Activated naive CD8-positive, alpha-beta T cell treated with anti-CD3 and anti-CD28 coated beads, Interleukin-2, amount 50 U/mL, for 16 hours (primary cell): ENCODE data around the gene CPA4.

Source experiments
- DNase-seq: peaks from one replicate; pipeline ENCODE4 v3.0.0-alpha.2; 2020; ENCODE audit warnings: low read depth, low spot score

Gene CPA4

GRCh38 chr7:130274983-130275591, 17.9 kb upstream of the CPA4 start:
- DNase-seq: no peak

GRCh38 chr7:130275826-130276297, 17.1 kb upstream of the CPA4 start:
- DNase-seq: no peak

GRCh38 chr7:130276796-130277762, 15.9 kb upstream of the CPA4 start:
- DNase-seq: no peak

GRCh38 chr7:130277763-130278643, 15.0 kb upstream of the CPA4 start:
- no peak for DNase-seq

GRCh38 chr7:130278860-130279259, 14.1 kb upstream of the CPA4 start:
- DNase-seq: no peak

GRCh38 chr7:130279286-130279685, 13.7 kb upstream of the CPA4 start:
- DNase-seq: no peak

- no peak for DNase-seq
These were observed 13.1 kb upstream of the CPA4 start for GRCh38 chr7:130279906-130280305.

- DNase-seq: no peak
These were observed 11.7 kb upstream of the CPA4 start for GRCh38 chr7:130281260-130281659.

GRCh38 chr7:130286881-130287280, 6.1 kb upstream of the CPA4 start:
- no peak for DNase-seq

- DNase-seq: no peak
These were observed 4.8 kb upstream of the CPA4 start for GRCh38 chr7:130288168-130288567.

GRCh38 chr7:130288829-130289228, 4.1 kb upstream of the CPA4 start:
- DNase-seq: no peak

- no peak for DNase-seq
These were observed 3.5 kb upstream of the CPA4 start for GRCh38 chr7:130289478-130289877.

- no peak for DNase-seq
These were observed 2.2 kb upstream of the CPA4 start for GRCh38 chr7:130290745-130291144.

GRCh38 chr7:130293521-130293920, 560 bp downstream of the CPA4 start:
- DNase-seq: no peak

GRCh38 chr7:130294314-130294713, 1.4 kb downstream of the CPA4 start:
- no peak for DNase-seq

GRCh38 chr7:130296221-130296951, 3.4 kb downstream of the CPA4 start:
- DNase-seq: no peak

GRCh38 chr7:130297628-130298543, 4.9 kb downstream of the CPA4 start:
- no peak for DNase-seq

GRCh38 chr7:130298544-130299326, 5.8 kb downstream of the CPA4 start:
- DNase-seq: no peak

GRCh38 chr7:130299866-130300265, 6.9 kb downstream of the CPA4 start:
- no peak for DNase-seq
